ENCODE results near the gene RMND5A. TPM values are rescaled to one million over a fixed set of nuclear protein-coding genes. Genes with fewer than 3 reads are reported as not detected.

The RMND5A gene
- total RNA-seq, 2 experiments from 2014 or later: 56.5 to 57.3 TPM

GRCh38 chr2:86752934-86753333 lies 32.8 kb downstream of the RMND5A start:
- ChIA-PET CTCF (interaction anchor here (0.7 to 3.7 kb wide), 4 partner anchors 11 to 56 kb away, joined by 3 to 29 read pairs (median 4); no protein-coding TSS in a partner anchor), POLR2A (interaction anchor here (1.4 kb wide), 1 partner anchor 10 kb away, joined by 3 read pairs; no protein-coding TSS in a partner anchor)
- no peak for TF ChIP-seq CTCF (IDR thresholded peaks at IDR 0.05)
- intact Hi-C loops (cut with micrococcal nuclease): no loop called here
- Mint-ChIP-seq H3K9me3 (peaks cover 10% of the 10 kb centered on the region), H3K27me3 (no peaks in the 10 kb centered on the region), H3K36me3 (ENCODE audit: low read depth) (peaks cover 69% of the 10 kb centered on the region), H3K4me3 (no peak overlapping the region), H3K4me1 (ENCODE audit: low read depth) (peaks cover 26% of the 10 kb centered on the region), H3K27ac (peak overlapping the region; percentile 8)
- ATAC-seq: no peak
- DNase-seq: no peak

GRCh38 chr2:86753606-86754005 lies 33.5 kb downstream of the RMND5A start:
- Mint-ChIP-seq H3K4me1 (ENCODE audit: low read depth) (peaks cover 31% of the 10 kb centered on the region), H3K27ac (peak overlapping the region; percentile 39), H3K36me3 (ENCODE audit: low read depth) (peaks cover 68% of the 10 kb centered on the region), H3K27me3 (no peaks in the 10 kb centered on the region), H3K9me3 (peaks cover 10% of the 10 kb centered on the region), H3K4me3 (no peak overlapping the region)
- no peak for ATAC-seq
- POLR2A ChIA-PET: interaction anchor here (1.4 kb wide), 1 partner anchor 9 kb away, joined by 3 read pairs; no protein-coding TSS in a partner anchor
- no peak for DNase-seq
- CTCF ChIA-PET: interaction anchor here (0.7 to 3.7 kb wide), 5 partner anchors 8 to 55 kb away, joined by 3 to 29 read pairs (median 3); no protein-coding TSS in a partner anchor
- intact Hi-C loops (cut with micrococcal nuclease): no loop called here
- TF ChIP-seq CTCF (IDR thresholded peaks at IDR 0.05): no peak

GRCh38 chr2:86758405-86758804 lies 38.3 kb downstream of the RMND5A start:
- POLR2A ChIA-PET: no interaction called here
- Mint-ChIP-seq H3K4me1 (ENCODE audit: low read depth) (peaks cover 46% of the 10 kb centered on the region), H3K27me3 (no peaks in the 10 kb centered on the region), H3K4me3 (no peak overlapping the region), H3K27ac (peak overlapping the region; percentile 45), H3K36me3 (ENCODE audit: low read depth) (peaks cover 39% of the 10 kb centered on the region), H3K9me3 (no peaks in the 10 kb centered on the region)
- no peak for TF ChIP-seq CTCF (IDR thresholded peaks at IDR 0.05)
- no peak for DNase-seq
- CTCF ChIA-PET: interaction anchor here (1.4 kb wide), 1 partner anchor 50 kb away, joined by 3 read pairs; no protein-coding TSS in a partner anchor
- intact Hi-C loops (cut with micrococcal nuclease): no loop called here
- no peak for ATAC-seq

GRCh38 chr2:86760371-86760770 lies 40.3 kb downstream of the RMND5A start:
- peaks cover 35% of the 10 kb centered on the region for H3K36me3 Mint-ChIP-seq (ENCODE audit: low read depth)
- POLR2A ChIA-PET: interaction anchor here (1.3 kb wide), 1 partner anchor 47 kb away, joined by 6 read pairs; no protein-coding TSS in a partner anchor
- no peaks in the 10 kb centered on the region for H3K9me3 Mint-ChIP-seq
- ATAC-seq (peak; percentile 30), DNase-seq (no peak)
- H3K4me3 Mint-ChIP-seq: no peak overlapping the region
- no peaks in the 10 kb centered on the region for H3K27me3 Mint-ChIP-seq
- H3K4me1 Mint-ChIP-seq (ENCODE audit: low read depth): peaks cover 54% of the 10 kb centered on the region
- H3K27ac Mint-ChIP-seq: peak overlapping the region; percentile 52
- intact Hi-C loops (cut with micrococcal nuclease): no loop called here
- no peak for TF ChIP-seq CTCF (IDR thresholded peaks at IDR 0.05)
- CTCF ChIA-PET: interaction anchor here (0.8 to 1.1 kb wide), 3 partner anchors 46 to 242 kb away, joined by 3 to 4 read pairs (median 3); no protein-coding TSS in a partner anchor

- DNase-seq (peak; percentile 69), ATAC-seq (peak; percentile 95)
- H3K4me3 Mint-ChIP-seq: no peak overlapping the region
- ChIA-PET CTCF (interaction anchor here (0.7 to 10.6 kb wide), 24 partner anchors 10 to 544 kb away, joined by 3 to 123 read pairs (median 6); partner anchors contain the start of gene CD8A), POLR2A (interaction anchor here (0.6 to 2.0 kb wide), 8 partner anchors 14 to 529 kb away, joined by 3 to 8 read pairs (median 3); no protein-coding TSS in a partner anchor)
- no peaks in the 10 kb centered on the region for H3K9me3 Mint-ChIP-seq
- no peaks in the 10 kb centered on the region for H3K27me3 Mint-ChIP-seq
- intact Hi-C loops (cut with micrococcal nuclease): loop anchor here (2.0 kb wide), 1 partner anchor 42 kb away; no protein-coding TSS in a partner anchor
- TF ChIP-seq CTCF (IDR thresholded peaks at IDR 0.05): peak; percentile 75
- H3K36me3 Mint-ChIP-seq (ENCODE audit: low read depth): peaks cover 39% of the 10 kb centered on the region
- peaks cover 39% of the 10 kb centered on the region for H3K4me1 Mint-ChIP-seq (ENCODE audit: low read depth)
- peak overlapping the region; percentile 79 for H3K27ac Mint-ChIP-seq
Observed at GRCh38 chr2:86764661-86765309, 44.7 kb downstream of the RMND5A start.
